Measurements from ENCODE around the gene CDCA7. TPM values are rescaled to one million over a fixed set of nuclear protein-coding genes. Genes with fewer than 3 reads are reported as not detected.
"Not testable (repeated sequence)": the region's sequence is repeated elsewhere in the genome, so short reads cannot be mapped to it uniquely, and the experiment has no call there.

The CDCA7 gene
- total and polyA plus RNA-seq, 9 donors = 0.56 to 2.5 (median 0.96) TPM

DNA sequence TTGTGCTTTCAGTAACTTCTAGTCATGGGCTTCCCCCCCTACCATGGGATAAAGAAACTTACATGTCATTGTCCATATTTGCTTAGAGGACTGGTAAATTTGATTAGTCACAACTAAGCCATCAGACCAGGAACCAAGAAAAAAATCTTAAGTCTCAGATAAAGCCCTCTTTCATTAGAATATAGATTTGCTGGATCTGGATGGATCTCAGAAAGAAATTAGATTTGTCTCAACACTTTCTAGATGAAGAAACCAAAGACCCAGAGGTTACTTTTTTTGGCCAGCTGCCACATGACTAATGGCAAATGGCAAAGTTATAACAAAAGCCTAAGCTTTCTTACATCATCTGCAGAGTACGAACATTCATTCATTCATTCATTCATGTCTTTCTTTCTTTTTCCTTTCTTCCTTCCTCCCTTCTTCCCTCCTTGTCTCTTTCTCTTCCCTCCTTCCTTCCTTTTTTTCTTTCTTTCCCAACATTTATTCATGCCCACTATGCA lies 60.2 kb downstream of the CDCA7 start:
- H3K27me3 ChIP-seq = no peaks in the 10 kb centered on the region
- intact Hi-C loops (cut with DNase I) = no loop called here
- 58 to 74% (median 67%) methylated on average over 1 of the region's 1 CpG for WGBS, 3 donors
- H3K36me3 ChIP-seq = no peaks in the 10 kb centered on the region
- no peak overlapping the region for H3K27ac ChIP-seq
- H3K4me3 ChIP-seq = no peak overlapping the region
- H3K4me1 ChIP-seq (ENCODE audit: insufficient read depth) = no peaks in the 10 kb centered on the region
- no peaks in the 10 kb centered on the region for H3K9me3 ChIP-seq
- TF ChIP-seq, protein P1, sequence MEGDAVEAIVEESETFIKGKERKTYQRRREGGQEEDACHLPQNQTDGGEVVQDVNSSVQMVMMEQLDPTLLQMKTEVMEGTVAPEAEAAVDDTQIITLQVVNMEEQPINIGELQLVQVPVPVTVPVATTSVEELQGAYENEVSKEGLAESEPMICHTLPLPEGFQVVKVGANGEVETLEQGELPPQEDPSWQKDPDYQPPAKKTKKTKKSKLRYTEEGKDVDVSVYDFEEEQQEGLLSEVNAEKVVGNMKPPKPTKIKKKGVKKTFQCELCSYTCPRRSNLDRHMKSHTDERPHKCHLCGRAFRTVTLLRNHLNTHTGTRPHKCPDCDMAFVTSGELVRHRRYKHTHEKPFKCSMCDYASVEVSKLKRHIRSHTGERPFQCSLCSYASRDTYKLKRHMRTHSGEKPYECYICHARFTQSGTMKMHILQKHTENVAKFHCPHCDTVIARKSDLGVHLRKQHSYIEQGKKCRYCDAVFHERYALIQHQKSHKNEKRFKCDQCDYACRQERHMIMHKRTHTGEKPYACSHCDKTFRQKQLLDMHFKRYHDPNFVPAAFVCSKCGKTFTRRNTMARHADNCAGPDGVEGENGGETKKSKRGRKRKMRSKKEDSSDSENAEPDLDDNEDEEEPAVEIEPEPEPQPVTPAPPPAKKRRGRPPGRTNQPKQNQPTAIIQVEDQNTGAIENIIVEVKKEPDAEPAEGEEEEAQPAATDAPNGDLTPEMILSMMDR (IDR thresholded peaks at IDR 0.05) = no peak
- TF ChIP-seq POLR2A (IDR thresholded peaks at IDR 0.05) (no peak), EP300 (IDR thresholded peaks at IDR 0.05) (no peak)
- DNase-seq = no peak

DNA sequence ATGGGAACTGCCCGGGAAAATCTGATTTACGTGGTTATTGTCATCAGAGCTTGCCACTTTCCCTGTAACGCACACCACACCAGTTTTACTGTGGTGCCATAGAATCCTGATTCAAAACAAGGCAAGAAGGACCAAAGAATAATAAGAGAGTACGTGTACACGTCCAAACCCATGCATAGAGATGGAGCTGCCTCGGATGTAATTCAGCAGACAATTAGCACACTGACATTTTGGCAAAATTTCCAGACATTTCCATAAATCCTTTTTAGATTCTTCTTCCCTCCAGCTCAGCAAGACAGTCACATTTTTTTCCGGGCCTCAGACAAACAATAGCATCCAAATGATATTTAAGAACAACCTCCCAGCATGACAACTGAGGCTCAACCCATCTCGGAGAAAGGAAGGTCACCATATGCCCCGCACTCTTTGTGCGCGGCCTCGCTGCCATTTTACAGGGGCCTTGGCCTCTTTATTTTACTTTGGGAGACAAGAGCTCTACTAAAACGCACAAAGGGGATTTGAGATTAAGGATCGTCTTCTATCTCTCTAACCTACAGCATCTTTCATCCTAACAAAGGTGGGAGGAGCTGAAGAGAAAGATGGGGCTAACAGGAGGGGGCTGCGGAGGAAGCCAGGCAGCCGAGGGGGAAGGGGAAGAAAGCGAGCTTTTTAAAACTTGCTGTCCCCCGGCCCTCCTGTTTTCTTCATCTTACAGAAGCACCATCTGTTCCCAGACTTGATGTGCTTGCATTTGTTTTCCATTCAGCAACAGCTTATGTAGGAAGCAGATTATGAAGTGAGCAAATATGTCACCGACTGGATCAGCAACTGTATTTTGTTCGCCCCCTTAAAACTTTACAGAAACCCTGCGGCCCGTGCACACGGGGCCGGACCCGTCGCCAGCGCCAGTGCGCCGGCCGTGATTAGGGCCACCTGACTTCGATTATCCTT lies 61.0 kb downstream of the CDCA7 start:
- intact Hi-C loops (cut with DNase I) = no loop called here
- Histone ChIP-seq H3K4me3 (no peak overlapping the region), H3K27ac (no peak overlapping the region), H3K9me3 (no peaks in the 10 kb centered on the region), H3K27me3 (no peaks in the 10 kb centered on the region), H3K36me3 (no peaks in the 10 kb centered on the region), H3K4me1 (ENCODE audit: insufficient read depth) (no peaks in the 10 kb centered on the region)
- 43 to 52% (median 44%) methylated on average over 31 of the region's 31 CpGs for WGBS, 3 donors
- TF ChIP-seq POLR2A (IDR thresholded peaks at IDR 0.05) (no peak), EP300 (IDR thresholded peaks at IDR 0.05) (no peak)
- DNase-seq = no peak

DNA sequence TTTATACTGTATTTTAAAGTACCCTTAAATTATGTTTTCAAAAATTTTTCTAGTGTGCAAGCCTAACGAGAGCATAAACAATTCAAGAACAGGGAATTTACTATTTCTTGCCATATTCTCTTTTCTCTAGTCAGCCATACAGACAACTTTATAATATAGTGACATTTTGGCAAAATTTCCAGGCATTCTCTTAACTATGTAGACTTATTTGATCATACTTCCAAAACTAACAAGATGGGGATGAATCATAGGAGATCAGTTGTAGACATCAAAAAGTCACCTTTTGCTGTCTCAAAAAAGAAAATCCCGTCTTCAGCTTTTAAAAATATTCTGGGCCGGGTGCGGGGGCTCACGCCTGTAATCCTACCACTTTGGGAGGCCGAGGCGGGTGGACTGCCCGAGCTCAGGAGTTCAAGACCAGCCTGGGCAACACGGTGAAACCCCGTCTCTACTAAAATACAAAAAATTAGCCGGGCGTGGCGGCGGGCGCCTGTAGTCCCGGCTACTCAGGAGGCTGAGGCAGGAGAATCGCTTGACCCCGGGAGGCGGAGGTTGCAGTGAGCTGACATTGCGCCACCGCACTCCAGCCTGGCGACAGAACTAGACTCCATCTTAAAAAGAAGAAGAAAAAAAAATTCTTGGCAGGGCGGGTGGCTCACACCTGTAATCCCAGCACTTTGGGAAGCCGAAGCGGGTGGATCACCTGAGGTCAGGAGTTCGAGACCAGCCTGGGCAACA lies 61.9 kb downstream of the CDCA7 start:
- DNase-seq; intact Hi-C loops (cut with DNase I); H3K27ac ChIP-seq: not testable (repeated sequence)

DNA sequence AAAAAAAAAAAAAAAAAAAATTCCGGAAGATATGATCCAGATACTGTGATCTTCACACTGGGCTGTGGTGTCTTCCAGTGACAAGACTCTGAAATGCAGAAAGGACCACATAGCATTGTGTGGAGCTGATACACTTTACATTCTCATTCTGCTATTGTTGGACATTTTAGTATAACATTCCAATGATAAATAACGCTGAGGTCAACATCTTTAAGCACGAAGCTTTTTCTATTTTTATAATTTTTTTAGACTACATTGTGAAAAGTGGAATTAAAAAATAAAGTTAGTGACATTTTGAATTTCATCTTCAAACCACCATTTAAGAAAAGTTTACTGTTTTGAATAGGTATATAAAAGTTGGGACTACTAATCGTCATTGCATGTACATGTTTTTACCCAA lies 62.7 kb downstream of the CDCA7 start:
- TF ChIP-seq, protein P1 (IDR thresholded peaks at IDR 0.05) = no peak
- TF ChIP-seq EP300 (IDR thresholded peaks at IDR 0.05) (no peak), POLR2A (IDR thresholded peaks at IDR 0.05) (no peak)
- Histone ChIP-seq H3K27me3 (no peaks in the 10 kb centered on the region), H3K9me3 (no peaks in the 10 kb centered on the region), H3K4me1 (ENCODE audit: insufficient read depth) (no peaks in the 10 kb centered on the region), H3K4me3 (no peak overlapping the region), H3K27ac (no peak overlapping the region), H3K36me3 (no peaks in the 10 kb centered on the region)
- no peak for DNase-seq
- 85 to 90% (median 88%) methylated on average over 4 of the region's 4 CpGs for WGBS, 3 donors
- intact Hi-C loops (cut with DNase I) = no loop called here

More for the DNA sequence above, 61.9 kb downstream of the CDCA7 start:
- not testable (repeated sequence) for H3K27me3 ChIP-seq; H3K36me3 ChIP-seq; H3K4me1 ChIP-seq (ENCODE audit: insufficient read depth); H3K4me3 ChIP-seq; H3K9me3 ChIP-seq
- WGBS, 3 donors = 89 to 94% (median 94%) methylated on average over 26 of the region's 26 CpGs

DNA sequence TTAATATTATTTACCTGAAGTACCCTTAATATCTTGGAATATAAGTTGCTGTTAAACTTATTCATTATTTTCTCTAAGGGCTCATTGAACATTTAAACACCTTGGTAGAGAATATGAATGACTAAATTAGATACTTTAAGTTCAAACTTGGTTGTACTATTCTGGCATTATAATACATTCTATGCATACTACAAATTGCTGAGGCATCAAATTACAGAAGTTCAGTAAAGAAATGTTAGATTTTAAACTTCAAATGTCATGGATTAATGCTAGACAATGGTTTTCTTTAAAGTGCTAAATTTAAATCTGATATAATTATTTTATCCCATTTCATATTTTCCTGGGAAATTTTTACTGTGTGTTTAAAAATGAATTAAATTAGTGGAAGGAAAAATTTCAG lies 63.1 kb downstream of the CDCA7 start:
- Histone ChIP-seq H3K27ac (no peak overlapping the region), H3K4me3 (no peak overlapping the region), H3K4me1 (ENCODE audit: insufficient read depth) (no peaks in the 10 kb centered on the region), H3K9me3 (no peaks in the 10 kb centered on the region), H3K27me3 (no peaks in the 10 kb centered on the region), H3K36me3 (no peaks in the 10 kb centered on the region)
- intact Hi-C loops (cut with DNase I) = no loop called here
- TF ChIP-seq POLR2A (IDR thresholded peaks at IDR 0.05) (no peak), EP300 (IDR thresholded peaks at IDR 0.05) (no peak)
- TF ChIP-seq, protein P1 (IDR thresholded peaks at IDR 0.05) = no peak
- no peak for DNase-seq
